Neural progenitor cell (in vitro differentiated cells): Measurements from ENCODE around the gene TPSB2. TPM values are rescaled to one million over a fixed set of nuclear protein-coding genes. Genes with fewer than 3 reads are reported as not detected.

Experiments used
- DNase-seq: peaks from one replicate; pipeline ENCODE4 v3.0.0-alpha.2; 2016; ENCODE audit warnings: low spot score
- H2AFZ ChIP-seq: fragments of 200-600 bp; sonication (generic); replicated peaks from 2 replicates; pipeline ENCODE4 v1.6.1; 2016; ENCODE audit warnings: antibody characterized with exemption
- H3F3A ChIP-seq: fragments of 200-600 bp; sonication (generic); 2 replicates; pipeline ENCODE4 v1.6.1; 2016; ENCODE audit warnings: antibody characterized with exemption, low read depth
- H3K27ac ChIP-seq: fragments of 200-600 bp; sonication (generic); 2 replicates; pipeline ENCODE4 v1.5.1; 2016; ENCODE audit warnings: mild to moderate bottlenecking
- H3K27me3 ChIP-seq: fragments of 200-600 bp; sonication (generic); 2 replicates; pipeline ENCODE4 v1.6.1; 2016; ENCODE audit warnings: mild to moderate bottlenecking, moderate library complexity
- H3K36me3 ChIP-seq: fragments of 200-600 bp; sonication (generic); 2 replicates; pipeline ENCODE4 v1.5.1; 2016
- H3K4me1 ChIP-seq: fragments of 200-600 bp; sonication (generic); 2 replicates; pipeline ENCODE4 v1.6.1; 2016; ENCODE audit warnings: mixed run types
- H3K4me2 ChIP-seq: fragments of 200-600 bp; sonication (generic); 2 replicates; pipeline ENCODE4 v1.6.1; 2016
- H3K4me3 ChIP-seq: fragments of 200-600 bp; sonication (generic); 2 replicates; pipeline ENCODE4 v1.5.1; 2016
- H3K79me2 ChIP-seq: fragments of 200-600 bp; sonication (generic); 2 replicates; pipeline ENCODE4 v1.6.1; 2016; ENCODE audit warnings: low read depth
- H3K9ac ChIP-seq: fragments of 200-600 bp; sonication (generic); 2 replicates; pipeline ENCODE4 v1.6.1; 2016
- H3K9me3 ChIP-seq: fragments of 200-600 bp; sonication (generic); 2 replicates; pipeline ENCODE4 v1.5.1; 2016; ENCODE audit warnings: low read depth
- H4K20me1 ChIP-seq: fragments of 200-600 bp; sonication (generic); 2 replicates; pipeline ENCODE4 v1.6.1; 2016; ENCODE audit warnings: low read depth
- H3K27ac Mint-ChIP-seq: 3 replicates; pipeline ENCODE4 v1.8.0; 2021; ENCODE audit warnings: mixed read lengths
- H3K27me3 Mint-ChIP-seq: 2 replicates; pipeline ENCODE4 v1.8.0; 2022; ENCODE audit warnings: low read depth, mild to moderate bottlenecking, inconsistent platforms, moderate library complexity, mixed read lengths; ENCODE audit not compliant: insufficient read depth
- H3K36me3 Mint-ChIP-seq: 3 replicates; pipeline ENCODE4 v1.8.0; 2021; ENCODE audit warnings: mixed read lengths
- H3K4me1 Mint-ChIP-seq: 3 replicates; pipeline ENCODE4 v1.8.0; 2021; ENCODE audit warnings: mixed read lengths
- H3K4me3 Mint-ChIP-seq: 3 replicates; pipeline ENCODE4 v1.8.0; 2021; ENCODE audit warnings: mild to moderate bottlenecking, moderate library complexity, mixed read lengths
- H3K9me3 Mint-ChIP-seq: 3 replicates; pipeline ENCODE4 v1.8.0; 2020; ENCODE audit warnings: mixed read lengths
- CTCF ChIP-seq: fragments of 200-600 bp; sonication (generic); IDR thresholded peaks from 2 replicates; pipeline ENCODE4 v1.5.1; 2017; ENCODE audit warnings: antibody characterized with exemption, mild to moderate bottlenecking
- EZH2 ChIP-seq: fragments of 200-600 bp; sonication (generic); IDR thresholded peaks from 2 replicates; pipeline ENCODE4 v1.6.1; 2017; ENCODE audit warnings: antibody characterized with exemption, mild to moderate bottlenecking, moderate library complexity
- EZH2phosphoT487 ChIP-seq: fragments of 200-600 bp; sonication (generic); IDR thresholded peaks from 2 replicates; pipeline ENCODE4 v1.6.1; 2017; ENCODE audit warnings: antibody characterized with exemption
- total RNA-seq: library from RNA; depleted of rRNA; stranded (reverse); fragments of >200 nt; gene quantifications from 2 replicates; pipeline ENCODE4 v1.2.3, GENCODE V29; 2015; ENCODE audit warnings: low replicate concordance

The TPSB2 gene
- total RNA-seq, 1 donor from 2014 or later, result not detected

- Histone ChIP-seq H3K4me2 (no peak overlapping the region), H3K79me2 (no peaks in the 10 kb centered on the region), H2AFZ (no peak overlapping the region), H3K27ac (no peak overlapping the region), H3K4me3 (no peak overlapping the region), H3K9ac (no peak overlapping the region), H3F3A (no peaks in the 10 kb centered on the region), H3K4me1 (no peaks in the 10 kb centered on the region), H4K20me1 (no peaks in the 10 kb centered on the region), H3K27me3 (no peaks in the 10 kb centered on the region), H3K36me3 (no peaks in the 10 kb centered on the region), H3K9me3 (no peaks in the 10 kb centered on the region)
- no peak for DNase-seq
- Mint-ChIP-seq H3K4me3 (no peak overlapping the region), H3K4me1 (no peaks in the 10 kb centered on the region), H3K27ac (no peak overlapping the region), H3K27me3 (no peaks in the 10 kb centered on the region), H3K36me3 (no peaks in the 10 kb centered on the region), H3K9me3 (no peaks in the 10 kb centered on the region)
- TF ChIP-seq EZH2phosphoT487, result no peak
- TF ChIP-seq EZH2, result no peak
- no peak for TF ChIP-seq CTCF
These were observed 18.3 kb downstream of the TPSB2 start for GRCh38 chr16:1211451-1212268.

GRCh38 chr16:1210461-1210860, 19.5 kb downstream of the TPSB2 start:
- H3K27me3 Mint-ChIP-seq, result no peaks in the 10 kb centered on the region
- Histone ChIP-seq H2AFZ (no peak overlapping the region), H3K27me3 (no peaks in the 10 kb centered on the region), H3K4me2 (no peak overlapping the region), H4K20me1 (peaks cover 4% of the 10 kb centered on the region), H3K79me2 (no peaks in the 10 kb centered on the region), H3K27ac (no peak overlapping the region), H3F3A (no peaks in the 10 kb centered on the region), H3K9me3 (no peaks in the 10 kb centered on the region), H3K36me3 (no peaks in the 10 kb centered on the region), H3K9ac (no peak overlapping the region), H3K4me3 (no peak overlapping the region), H3K4me1 (no peaks in the 10 kb centered on the region)
- no peak overlapping the region for H3K4me3 Mint-ChIP-seq
- H3K27ac Mint-ChIP-seq, result no peak overlapping the region
- DNase-seq, result no peak
- TF ChIP-seq CTCF (no peak), EZH2phosphoT487 (no peak), EZH2 (no peak)
- no peaks in the 10 kb centered on the region for H3K9me3 Mint-ChIP-seq
- no peaks in the 10 kb centered on the region for H3K36me3 Mint-ChIP-seq
- no peaks in the 10 kb centered on the region for H3K4me1 Mint-ChIP-seq

- no peak for TF ChIP-seq EZH2phosphoT487
- TF ChIP-seq CTCF, result no peak
- no peak for TF ChIP-seq EZH2
- no peaks in the 10 kb centered on the region for H3K79me2 ChIP-seq
- H3K4me1 ChIP-seq, result no peaks in the 10 kb centered on the region
- no peak overlapping the region for H3K9ac ChIP-seq
- H3K4me1 Mint-ChIP-seq, result no peaks in the 10 kb centered on the region
- H3K4me3 ChIP-seq, result no peak overlapping the region
- no peaks in the 10 kb centered on the region for H3K9me3 ChIP-seq
- no peaks in the 10 kb centered on the region for H3K36me3 Mint-ChIP-seq
- no peaks in the 10 kb centered on the region for H3K27me3 Mint-ChIP-seq
- H3K9me3 Mint-ChIP-seq, result no peaks in the 10 kb centered on the region
- H3K4me3 Mint-ChIP-seq, result no peak overlapping the region
- peaks cover 4% of the 10 kb centered on the region for H4K20me1 ChIP-seq
- H3F3A ChIP-seq, result no peaks in the 10 kb centered on the region
- no peak overlapping the region for H3K27ac Mint-ChIP-seq
- no peaks in the 10 kb centered on the region for H3K27me3 ChIP-seq
- no peak overlapping the region for H3K4me2 ChIP-seq
- H3K36me3 ChIP-seq, result no peaks in the 10 kb centered on the region
- no peak for DNase-seq
- H3K27ac ChIP-seq, result no peak overlapping the region
- no peak overlapping the region for H2AFZ ChIP-seq
These were observed 20.9 kb downstream of the TPSB2 start for GRCh38 chr16:1209081-1209480.
